Measurements from ENCODE around the gene OR14K1.

DNA sequence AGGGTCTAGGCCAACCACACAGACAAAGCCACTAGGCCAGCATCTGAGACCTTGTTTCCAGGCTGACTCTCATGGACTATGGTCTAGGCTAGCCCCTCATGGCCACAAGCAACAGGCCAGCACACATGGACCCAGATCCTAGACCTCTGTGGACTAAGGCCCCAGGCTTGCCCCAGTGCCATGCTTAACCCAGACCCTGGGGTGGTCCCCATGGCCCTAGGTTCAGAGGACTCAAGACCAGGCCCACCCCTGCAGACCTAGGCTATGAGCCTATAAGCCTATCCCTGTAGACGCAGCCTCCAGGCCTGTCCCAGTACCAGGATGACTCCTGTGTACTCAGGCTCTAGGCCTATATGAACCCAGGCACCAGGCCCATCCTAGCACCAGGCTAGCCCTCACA, 11.5 kb downstream of the OR14K1 start:
- TF ChIP-seq, protein P1, sequence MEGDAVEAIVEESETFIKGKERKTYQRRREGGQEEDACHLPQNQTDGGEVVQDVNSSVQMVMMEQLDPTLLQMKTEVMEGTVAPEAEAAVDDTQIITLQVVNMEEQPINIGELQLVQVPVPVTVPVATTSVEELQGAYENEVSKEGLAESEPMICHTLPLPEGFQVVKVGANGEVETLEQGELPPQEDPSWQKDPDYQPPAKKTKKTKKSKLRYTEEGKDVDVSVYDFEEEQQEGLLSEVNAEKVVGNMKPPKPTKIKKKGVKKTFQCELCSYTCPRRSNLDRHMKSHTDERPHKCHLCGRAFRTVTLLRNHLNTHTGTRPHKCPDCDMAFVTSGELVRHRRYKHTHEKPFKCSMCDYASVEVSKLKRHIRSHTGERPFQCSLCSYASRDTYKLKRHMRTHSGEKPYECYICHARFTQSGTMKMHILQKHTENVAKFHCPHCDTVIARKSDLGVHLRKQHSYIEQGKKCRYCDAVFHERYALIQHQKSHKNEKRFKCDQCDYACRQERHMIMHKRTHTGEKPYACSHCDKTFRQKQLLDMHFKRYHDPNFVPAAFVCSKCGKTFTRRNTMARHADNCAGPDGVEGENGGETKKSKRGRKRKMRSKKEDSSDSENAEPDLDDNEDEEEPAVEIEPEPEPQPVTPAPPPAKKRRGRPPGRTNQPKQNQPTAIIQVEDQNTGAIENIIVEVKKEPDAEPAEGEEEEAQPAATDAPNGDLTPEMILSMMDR (IDR thresholded peaks at IDR 0.05): no peak
- TF ChIP-seq POLR2A (IDR thresholded peaks at IDR 0.05) (no peak), POLR2AphosphoS5 (IDR thresholded peaks at IDR 0.05; ENCODE audit: insufficient read depth in 1 of 2, low read depth in 1 of 2) (no peak)
